Mesenchymal stem cell (in vitro differentiated cells and primary cell): ENCODE measurements around the gene DBNDD2.

Source experiments
- DNase-seq: peaks from one replicate; pipeline ENCODE4 v3.0.0-alpha.2; 2013
- H2AFZ ChIP-seq: one replicate; pipeline ENCODE4 v1.6.1; 2013; ENCODE audit warnings: low read depth, mild to moderate bottlenecking, control low read depth, inconsistent platforms, low read length, moderate library complexity
- H2AK5ac ChIP-seq: 2 replicates; pipeline ENCODE4 v1.6.1; 2013; ENCODE audit warnings: low read length, moderate library complexity, mild to moderate bottlenecking, inconsistent platforms; ENCODE audit not compliant: severe bottlenecking
- H2BK120ac ChIP-seq: one replicate; pipeline ENCODE4 v1.6.1; 2013; ENCODE audit warnings: low read depth, mild to moderate bottlenecking, inconsistent platforms, low read length, moderate library complexity
- H2BK12ac ChIP-seq, 2 experiments: one replicate each; pipeline ENCODE4 v1.6.1; 2013; ENCODE audit warnings: inconsistent platforms in 2 of 2, low read length in 2 of 2, mild to moderate bottlenecking in 2 of 2, moderate library complexity in 2 of 2, control low read depth in 1 of 2
- H2BK15ac ChIP-seq: one replicate; pipeline ENCODE4 v1.6.1; 2013; ENCODE audit warnings: mild to moderate bottlenecking, low read depth, inconsistent platforms; ENCODE audit not compliant: poor library complexity, severe bottlenecking
- H2BK5ac ChIP-seq: 2 replicates; pipeline ENCODE4 v1.6.1; 2013; ENCODE audit warnings: low read depth, mild to moderate bottlenecking, low read length, control low read depth, inconsistent platforms; ENCODE audit not compliant: poor library complexity, severe bottlenecking
- H3K14ac ChIP-seq, 2 experiments: one replicate each; pipeline ENCODE4 v1.6.1; 2013; ENCODE audit warnings: inconsistent platforms in 2 of 2, low read length in 2 of 2, control low read depth in 1 of 2, mild to moderate bottlenecking in 1 of 2, moderate library complexity in 1 of 2
- H3K18ac ChIP-seq, 2 experiments: one replicate each; pipeline ENCODE4 v1.6.1; 2013; ENCODE audit warnings: inconsistent platforms in 2 of 2, low read length in 2 of 2, control low read depth in 1 of 2, low read depth in 1 of 2, mild to moderate bottlenecking in 1 of 2
- H3K23ac ChIP-seq, 2 experiments: one replicate each; pipeline ENCODE4 v1.6.1; 2013; ENCODE audit warnings: inconsistent platforms in 2 of 2, low read length in 2 of 2, mild to moderate bottlenecking in 2 of 2, moderate library complexity in 2 of 2, control low read depth in 1 of 2
- H3K27ac ChIP-seq: 2 replicates; pipeline ENCODE4 v1.5.1; 2013; ENCODE audit warnings: mild to moderate bottlenecking, moderate library complexity, low read length, control low read depth, inconsistent platforms; ENCODE audit not compliant: poor library complexity, severe bottlenecking
- H3K27me3 ChIP-seq, 2 experiments: 2 replicates each; pipeline versions ENCODE4 v1.6.1 to v1.7.0; 2013; ENCODE audit warnings: low read length in 2 of 2, mild to moderate bottlenecking in 2 of 2, moderate library complexity in 2 of 2, control low read depth in 1 of 2, inconsistent platforms in 1 of 2; ENCODE audit not compliant: control insufficient read depth in 1 of 2, insufficient read depth in 1 of 2
- H3K36me3 ChIP-seq, 2 experiments: 2 replicates each; pipeline versions ENCODE4 v1.6.1 to v1.7.0; 2013; ENCODE audit warnings: low read length in 2 of 2, control low read depth in 1 of 2, inconsistent platforms in 1 of 2, low read depth in 1 of 2, mild to moderate bottlenecking in 1 of 2; ENCODE audit not compliant: insufficient read depth in 2 of 2, control insufficient read depth in 1 of 2
- H3K4ac ChIP-seq, 2 experiments: one replicate each; pipeline ENCODE4 v1.6.1; 2013; ENCODE audit warnings: inconsistent platforms in 2 of 2, low read length in 2 of 2, mild to moderate bottlenecking in 2 of 2, moderate library complexity in 2 of 2, control low read depth in 1 of 2, low read depth in 1 of 2
- H3K4me1 ChIP-seq: 2 replicates; pipeline ENCODE4 v1.6.1; 2013; ENCODE audit warnings: low read depth, low read length, control low read depth; ENCODE audit not compliant: control insufficient read depth, insufficient read depth
- H3K4me2 ChIP-seq: 2 replicates; pipeline ENCODE4 v1.6.1; 2013; ENCODE audit warnings: low read length, mild to moderate bottlenecking, inconsistent platforms; ENCODE audit not compliant: poor library complexity, severe bottlenecking
- H3K4me3 ChIP-seq, 2 experiments: 2 replicates each; pipeline versions ENCODE4 v1.5.1 to v1.7.0; 2013; ENCODE audit warnings: low read length in 2 of 2, mild to moderate bottlenecking in 2 of 2, control low read depth in 1 of 2, low read depth in 1 of 2; ENCODE audit not compliant: insufficient read depth in 1 of 2
- H3K79me1 ChIP-seq: replicated peaks from 2 replicates; pipeline ENCODE4 v1.6.1; 2013; ENCODE audit warnings: mild to moderate bottlenecking, control low read depth, low read length, inconsistent platforms; ENCODE audit not compliant: poor library complexity, severe bottlenecking
- H3K9ac ChIP-seq: 2 replicates; pipeline ENCODE4 v1.7.0; 2013; ENCODE audit warnings: mild to moderate bottlenecking, low read length, moderate library complexity
- H3K9me3 ChIP-seq: 2 replicates; pipeline ENCODE4 v1.7.0; 2013; ENCODE audit warnings: mild to moderate bottlenecking, low read length; ENCODE audit not compliant: control insufficient read depth
- H4K8ac ChIP-seq: one replicate; pipeline ENCODE4 v1.6.1; 2013; ENCODE audit warnings: inconsistent platforms, mild to moderate bottlenecking, low read length, moderate library complexity
- H4K91ac ChIP-seq: one replicate; pipeline ENCODE4 v1.6.1; 2013; ENCODE audit warnings: mild to moderate bottlenecking, low read length, inconsistent platforms
- WGBS: methylation state at CpG from one replicate; pipeline ENCODE4 v1.1.7; 2013; ENCODE audit warnings: mixed read lengths; 5-methylcytosine and 5-hydroxymethylcytosine counted together

DBNDD2 gene

DNA sequence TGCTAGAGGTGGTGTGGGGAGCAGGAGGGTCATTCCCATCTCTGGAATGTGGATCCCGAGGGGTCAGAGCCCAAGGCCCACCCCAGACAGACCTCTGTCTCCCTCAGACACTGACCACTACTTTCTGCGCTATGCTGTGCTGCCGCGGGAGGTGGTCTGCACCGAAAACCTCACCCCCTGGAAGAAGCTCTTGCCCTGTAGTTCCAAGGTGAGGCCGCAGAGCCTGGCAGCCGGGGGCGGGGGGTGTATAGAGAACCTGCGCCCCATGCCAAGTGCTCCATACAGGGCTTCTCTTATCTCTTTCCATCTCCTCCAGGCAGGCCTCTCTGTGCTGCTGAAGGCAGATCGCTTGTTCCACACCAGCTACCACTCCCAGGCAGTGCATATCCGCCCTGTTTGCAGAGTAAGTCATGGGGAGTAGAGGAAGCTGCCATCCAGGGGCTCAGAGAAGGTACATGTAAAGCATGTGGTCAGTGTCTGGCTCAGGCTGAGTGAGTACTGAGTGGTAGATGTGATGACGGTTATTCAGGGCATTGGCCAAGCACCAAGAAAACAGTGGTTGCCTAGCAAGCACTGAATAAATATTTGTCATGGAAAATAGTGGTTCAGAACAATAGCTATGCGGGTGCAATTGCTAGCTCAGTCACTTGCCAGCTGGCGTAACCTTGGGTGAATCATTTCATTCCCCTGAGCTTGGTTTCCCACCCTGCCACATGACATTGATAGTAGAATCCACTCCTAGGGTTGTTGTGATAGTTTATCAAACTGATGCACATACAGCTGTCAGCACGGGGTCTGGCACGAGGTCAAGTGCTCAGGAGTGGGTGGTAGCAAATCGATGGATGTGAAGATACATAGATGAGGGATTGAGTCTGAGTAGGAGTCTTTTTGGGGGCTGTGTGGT, 11.4 kb downstream of the DBNDD2 start:
- Histone ChIP-seq H2BK15ac (no peak overlapping the region), H4K8ac (no peak overlapping the region), H4K91ac (no peak overlapping the region), H2BK5ac (no peak overlapping the region), H3K4me2 (no peak overlapping the region), H3K4ac (no peak overlapping the region), H2AK5ac (no peak overlapping the region), H3K27me3 (no peaks in the 10 kb centered on the region), H2BK120ac (no peak overlapping the region), H3K4me3 (peak overlapping the region in 1 of 2 experiments; percentile 42), H3K23ac (no peak overlapping the region), H3K4me1 (peaks cover 13% of the 10 kb centered on the region), H2BK12ac (no peak overlapping the region), H3K9me3 (no peaks in the 10 kb centered on the region), H3K79me1 (peaks cover 21% of the 10 kb centered on the region), H3K27ac (no peak overlapping the region), H3K14ac (no peak overlapping the region), H3K18ac (no peak overlapping the region), H2AFZ (no peak overlapping the region), H3K36me3 (peaks cover 42 to 44% of the 10 kb centered on the region in 2 experiments), H3K9ac (peak overlapping the region; percentile 97)
- 94% methylated on average over 17 of the region's 17 CpGs for WGBS
- DNase-seq: peak; percentile 49

DNA sequence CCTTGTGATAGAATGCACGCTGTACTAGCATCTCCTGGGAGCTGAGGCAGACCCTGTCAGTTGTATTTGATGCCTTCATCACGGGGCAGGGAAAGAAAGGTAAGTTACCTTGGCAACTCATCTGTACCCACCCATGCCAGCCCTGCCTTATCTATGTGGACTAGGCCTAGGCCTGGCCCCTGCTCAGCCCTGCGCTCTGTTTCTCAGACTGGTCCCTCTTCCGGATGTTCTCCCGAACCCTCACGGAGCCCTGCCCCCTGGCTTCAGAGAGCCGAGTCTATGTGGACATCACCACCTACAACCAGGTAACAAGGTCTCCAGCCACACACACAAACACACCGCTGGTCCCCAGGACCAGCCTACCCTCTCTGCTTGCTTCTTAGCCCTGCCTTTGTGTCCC, 12.0 kb downstream of the DBNDD2 start:
- H3K79me1 ChIP-seq: peaks cover 21% of the 10 kb centered on the region
- H2BK5ac ChIP-seq: no peak overlapping the region
- H3K14ac ChIP-seq: no peak overlapping the region
- no peak for DNase-seq
- H3K9me3 ChIP-seq: no peaks in the 10 kb centered on the region
- H3K4me1 ChIP-seq: peaks cover 13% of the 10 kb centered on the region
- H3K27me3 ChIP-seq: no peaks in the 10 kb centered on the region
- no peak overlapping the region for H2BK15ac ChIP-seq
- peak overlapping the region; percentile 78 for H3K9ac ChIP-seq
- H3K23ac ChIP-seq: no peak overlapping the region
- peaks cover 45 to 47% of the 10 kb centered on the region in 2 experiments for H3K36me3 ChIP-seq
- H3K4me3 ChIP-seq: peak overlapping the region in 1 of 2 experiments; percentile 31
- no peak overlapping the region for H3K4ac ChIP-seq
- no peak overlapping the region for H2AK5ac ChIP-seq
- H3K27ac ChIP-seq: no peak overlapping the region
- no peak overlapping the region for H2AFZ ChIP-seq
- H2BK120ac ChIP-seq: no peak overlapping the region
- H3K18ac ChIP-seq: no peak overlapping the region
- H3K4me2 ChIP-seq: no peak overlapping the region
- H4K8ac ChIP-seq: no peak overlapping the region
- WGBS: 97% methylated on average over 8 of the region's 8 CpGs
- no peak overlapping the region for H2BK12ac ChIP-seq
- H4K91ac ChIP-seq: no peak overlapping the region

GRCh38 chr20:45423700-45424099, 15.6 kb downstream of the DBNDD2 start:
- Histone ChIP-seq H3K4me1 (peaks cover 7% of the 10 kb centered on the region), H3K36me3 (peaks cover 57 to 64% of the 10 kb centered on the region in 2 experiments), H2BK12ac (no peak overlapping the region), H3K79me1 (peaks cover 8% of the 10 kb centered on the region), H3K23ac (no peak overlapping the region), H2AK5ac (no peak overlapping the region), H4K8ac (no peak overlapping the region), H3K4me3 (no peak overlapping the region), H3K9ac (no peak overlapping the region), H3K27me3 (no peaks in the 10 kb centered on the region), H2BK5ac (no peak overlapping the region), H3K27ac (no peak overlapping the region), H3K4ac (no peak overlapping the region), H4K91ac (no peak overlapping the region), H3K9me3 (no peaks in the 10 kb centered on the region), H3K4me2 (no peak overlapping the region), H2BK120ac (no peak overlapping the region), H3K14ac (no peak overlapping the region), H3K18ac (no peak overlapping the region), H2AFZ (no peak overlapping the region), H2BK15ac (no peak overlapping the region)
- 91% methylated on average over 2 of the region's 2 CpGs for WGBS
- no peak for DNase-seq

GRCh38 chr20:45425561-45425960, 17.5 kb downstream of the DBNDD2 start:
- Histone ChIP-seq H2BK120ac (no peak overlapping the region), H3K9me3 (no peaks in the 10 kb centered on the region), H3K4me1 (no peaks in the 10 kb centered on the region), H3K27ac (no peak overlapping the region), H3K18ac (no peak overlapping the region), H2BK5ac (no peak overlapping the region), H2AK5ac (no peak overlapping the region), H3K36me3 (peaks cover 40 to 57% of the 10 kb centered on the region in 2 experiments), H2AFZ (no peak overlapping the region), H3K4me2 (no peak overlapping the region), H4K91ac (no peak overlapping the region), H3K27me3 (no peaks in the 10 kb centered on the region), H3K79me1 (no peaks in the 10 kb centered on the region), H2BK15ac (no peak overlapping the region), H3K23ac (no peak overlapping the region), H4K8ac (no peak overlapping the region), H3K14ac (no peak overlapping the region), H3K4me3 (no peak overlapping the region), H3K9ac (no peak overlapping the region), H3K4ac (no peak overlapping the region), H2BK12ac (no peak overlapping the region)
- WGBS: 97% methylated on average over 17 of the region's 17 CpGs
- DNase-seq: no peak
